Endothelial cell of hepatic sinusoid (primary cell): ENCODE data around the gene TRA2B.

Experiments used
- in situ Hi-C: cut with HindIII; loops from 2 replicates; pipeline ENCODE4 v1.10.0; 2017; ENCODE audit warnings: low sequenced_read_pairs

Gene TRA2B

GRCh38 chr3:185937689-185938374 lies at the start of gene TRA2B:
TSS of gene TRA2B (minus strand) at chr3:185938014. CDS start at chr3:185937860, 154 bp downstream.
- in situ Hi-C loops = no loop called here

- in situ Hi-C loops = loop anchor here (25.0 kb wide), 1 partner anchor 301 kb away; no protein-coding TSS in a partner anchor
Observed at GRCh38 chr3:185986198-185986777, 48.5 kb upstream of the TRA2B start.

- in situ Hi-C loops = loop anchor here (25.0 kb wide), 1 partner anchor 303 kb away; no protein-coding TSS in a partner anchor
Observed at GRCh38 chr3:185984203-185984602, 46.4 kb upstream of the TRA2B start.

DNA sequence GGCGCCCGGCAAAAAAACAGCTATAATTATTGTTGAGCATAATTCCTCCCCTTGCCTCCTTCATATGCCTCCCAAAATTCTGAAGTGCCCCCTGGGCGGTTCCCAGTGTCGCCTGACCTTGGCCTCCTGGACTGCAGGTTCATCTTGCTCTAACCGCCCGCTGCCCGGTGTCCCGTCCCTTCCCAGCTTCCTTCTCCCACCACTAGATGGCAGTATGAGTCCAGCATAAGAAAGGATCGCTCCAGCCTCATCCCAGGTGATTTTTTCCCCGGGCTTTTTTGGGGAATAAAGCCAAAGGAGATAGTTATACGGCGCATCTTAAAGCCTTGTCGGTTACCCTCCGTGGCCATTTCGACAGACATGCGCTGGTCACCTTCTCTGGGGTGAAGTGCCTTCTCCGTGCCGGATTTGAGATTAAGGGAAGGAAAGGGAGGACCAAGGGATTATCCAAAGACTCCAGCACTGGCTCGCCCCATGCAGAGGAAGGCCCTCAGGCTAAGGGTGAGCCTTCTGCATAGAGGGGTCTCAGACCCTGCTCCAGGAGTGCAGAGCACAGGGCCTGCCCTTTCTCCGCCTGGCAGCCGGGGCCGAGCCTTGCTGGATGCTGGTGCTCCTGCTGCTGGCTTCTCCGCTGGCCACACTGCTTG lies 45.8 kb upstream of the TRA2B start:
- in situ Hi-C loops = loop anchor here (25.0 kb wide), 1 partner anchor 304 kb away; no protein-coding TSS in a partner anchor

GRCh38 chr3:185982632-185983031 lies 44.8 kb upstream of the TRA2B start:
- in situ Hi-C loops = loop anchor here (25.0 kb wide), 1 partner anchor 305 kb away; no protein-coding TSS in a partner anchor

DNA sequence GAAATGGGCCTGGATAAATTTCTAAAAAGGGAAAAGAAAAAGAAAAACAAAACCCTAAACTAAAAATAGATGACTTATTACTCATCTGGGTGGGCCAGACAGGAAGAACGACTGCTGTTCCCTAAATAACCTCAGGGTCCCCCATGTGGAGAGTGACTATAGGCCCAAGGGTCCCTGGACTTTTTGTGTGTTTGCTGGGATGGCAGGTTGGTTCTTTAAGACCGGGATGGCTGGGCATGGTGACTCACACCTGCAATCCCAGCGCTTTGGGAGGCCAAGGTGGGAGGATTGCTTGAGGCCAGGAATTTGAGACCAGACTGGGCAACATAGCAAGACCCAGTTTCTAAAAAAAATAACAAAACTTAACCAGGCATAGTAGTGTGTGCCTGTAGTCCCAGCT lies 43.8 kb upstream of the TRA2B start:
- in situ Hi-C loops = loop anchor here (25.0 kb wide), 1 partner anchor 306 kb away; no protein-coding TSS in a partner anchor

DNA sequence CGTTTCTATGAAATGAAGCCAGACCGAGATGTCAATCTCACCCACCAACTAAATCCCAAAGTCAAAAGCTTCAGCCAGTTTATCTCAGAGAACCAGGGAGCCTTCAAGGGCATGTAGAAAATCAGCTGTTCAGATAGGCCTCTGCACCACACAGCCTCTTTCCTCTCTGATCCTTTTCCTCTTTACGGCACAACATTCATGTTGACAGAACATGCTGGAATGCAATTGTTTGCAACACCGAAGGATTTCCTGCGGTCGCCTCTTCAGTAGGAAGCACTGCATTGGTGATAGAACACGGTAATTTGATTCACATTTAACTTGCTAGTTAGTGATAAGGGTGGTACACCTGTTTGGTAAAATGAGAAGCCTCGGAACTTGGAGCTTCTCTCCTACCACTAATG lies 41.9 kb upstream of the TRA2B start:
- in situ Hi-C loops = loop anchor here (10.0 to 25.0 kb wide), 2 partner anchors 65 to 308 kb away; no protein-coding TSS in a partner anchor

- in situ Hi-C loops = loop anchor here (10.0 to 25.0 kb wide), 2 partner anchors 66 to 309 kb away; no protein-coding TSS in a partner anchor
Observed at GRCh38 chr3:185978516-185978915, 40.7 kb upstream of the TRA2B start.

DNA sequence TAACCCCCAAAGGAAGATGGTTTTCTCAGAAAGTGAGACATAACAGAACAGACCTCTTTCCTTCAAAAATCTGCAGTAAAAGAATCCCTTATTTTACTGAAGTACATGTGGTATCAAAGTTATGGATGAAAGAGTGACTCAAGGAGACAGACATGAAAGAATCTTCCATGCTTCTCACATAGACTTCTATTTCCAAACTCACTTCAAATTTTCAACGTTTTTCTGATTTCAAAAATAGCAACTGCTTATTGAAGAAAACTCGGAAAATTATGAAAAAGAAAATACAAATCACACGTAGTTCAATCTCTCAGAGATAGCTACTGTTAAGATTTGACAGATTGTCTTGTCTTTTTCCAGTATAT lies 39.8 kb upstream of the TRA2B start:
- in situ Hi-C loops = loop anchor here (10.0 to 25.0 kb wide), 2 partner anchors 67 to 310 kb away; no protein-coding TSS in a partner anchor

- in situ Hi-C loops = loop anchor here (10.0 to 25.0 kb wide), 2 partner anchors 68 to 310 kb away; no protein-coding TSS in a partner anchor
Observed at GRCh38 chr3:185976977-185977678, 39.3 kb upstream of the TRA2B start.

DNA sequence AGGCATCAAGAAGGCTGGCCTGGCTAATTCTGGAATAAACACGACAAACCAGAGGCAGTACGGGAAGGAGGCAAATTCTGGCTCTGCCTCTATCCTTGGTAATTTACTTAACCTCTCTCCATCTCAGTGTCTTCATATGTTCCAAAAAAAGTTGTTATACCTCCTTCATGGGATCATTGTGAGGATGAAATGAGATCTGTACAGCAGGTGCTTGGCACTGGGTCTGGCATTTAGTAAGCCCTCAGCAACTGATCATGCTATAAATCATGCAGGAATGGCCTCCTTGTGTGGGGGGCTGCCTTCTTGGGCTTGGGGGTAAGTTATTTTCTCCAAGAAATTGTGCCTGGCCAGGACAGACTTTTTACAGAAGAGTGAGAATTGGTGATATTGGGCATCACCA lies 38.3 kb upstream of the TRA2B start:
- in situ Hi-C loops = loop anchor here (10.0 to 25.0 kb wide), 2 partner anchors 69 to 311 kb away; no protein-coding TSS in a partner anchor

GRCh38 chr3:185971579-185971978 lies 33.8 kb upstream of the TRA2B start:
- in situ Hi-C loops = loop anchor here (10.0 kb wide), 1 partner anchor 73 kb away; no protein-coding TSS in a partner anchor

- in situ Hi-C loops = no loop called here
Observed at GRCh38 chr3:185968168-185968567, 30.4 kb upstream of the TRA2B start.

GRCh38 chr3:185966655-185967054 lies 28.8 kb upstream of the TRA2B start:
- in situ Hi-C loops = no loop called here

GRCh38 chr3:185965496-185965895 lies 27.7 kb upstream of the TRA2B start:
- in situ Hi-C loops = no loop called here

DNA sequence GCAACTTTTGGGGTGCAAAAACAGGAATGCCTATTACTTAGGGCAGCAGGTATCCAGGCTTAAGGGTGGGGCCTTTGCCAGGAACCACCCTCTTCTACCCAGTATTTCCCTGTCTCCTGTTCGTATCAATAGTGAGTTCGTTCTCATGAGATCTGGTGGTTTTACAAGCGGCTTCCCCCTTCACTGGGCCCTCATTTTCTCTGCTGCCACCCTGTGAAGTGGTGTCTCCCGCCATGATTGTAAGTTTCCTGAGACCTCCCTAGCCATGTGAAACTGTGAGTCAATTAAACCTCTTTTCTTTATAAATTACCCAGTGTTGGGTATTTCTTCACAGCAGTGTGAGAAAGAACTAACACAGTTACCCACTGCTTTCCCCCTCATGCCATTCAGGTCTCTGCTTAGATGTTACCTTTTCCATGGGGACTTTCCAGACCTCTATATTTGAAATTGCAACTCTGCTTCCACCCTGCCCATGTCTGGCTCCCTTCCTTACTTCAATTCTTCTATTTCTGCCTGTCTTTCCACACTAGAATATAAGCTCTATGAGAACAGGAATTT lies 23.9 kb upstream of the TRA2B start:
- in situ Hi-C loops = no loop called here

DNA sequence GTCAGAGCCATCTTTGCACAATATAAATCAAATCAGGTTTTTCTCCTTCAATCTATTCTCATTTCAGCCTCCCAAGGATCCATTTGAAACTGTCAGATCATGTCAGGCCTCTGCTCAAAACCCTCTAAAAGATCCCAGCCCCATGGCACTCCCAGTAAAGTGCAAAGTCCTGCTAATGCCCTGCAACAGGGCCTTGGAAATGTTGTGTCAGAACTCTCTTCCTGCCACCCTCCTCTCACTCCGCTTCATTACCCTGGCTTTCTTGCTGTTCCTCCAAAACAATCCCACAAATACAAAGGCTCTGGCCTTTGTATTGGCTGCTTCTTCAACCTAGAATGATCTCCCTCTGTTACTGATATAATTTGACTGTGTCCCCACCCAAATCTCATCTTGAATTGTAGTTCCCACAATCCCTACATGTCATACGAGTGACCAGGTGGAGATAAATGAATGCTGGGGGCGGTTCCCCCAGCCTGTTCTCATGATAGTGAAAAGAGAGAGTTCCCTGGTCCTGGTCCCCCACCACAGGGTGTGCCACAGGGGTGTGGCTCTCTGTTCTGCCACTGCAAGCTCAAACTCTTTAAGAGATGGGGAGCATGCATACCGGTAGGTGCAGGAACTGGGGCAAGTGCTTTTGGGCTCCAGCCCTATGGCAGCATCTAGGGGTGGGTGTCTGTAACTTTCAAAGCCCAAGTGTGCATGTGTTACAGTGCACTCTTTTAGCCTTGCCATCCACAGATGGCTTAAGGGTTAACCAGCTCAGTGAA lies 22.9 kb upstream of the TRA2B start:
- in situ Hi-C loops = no loop called here

DNA sequence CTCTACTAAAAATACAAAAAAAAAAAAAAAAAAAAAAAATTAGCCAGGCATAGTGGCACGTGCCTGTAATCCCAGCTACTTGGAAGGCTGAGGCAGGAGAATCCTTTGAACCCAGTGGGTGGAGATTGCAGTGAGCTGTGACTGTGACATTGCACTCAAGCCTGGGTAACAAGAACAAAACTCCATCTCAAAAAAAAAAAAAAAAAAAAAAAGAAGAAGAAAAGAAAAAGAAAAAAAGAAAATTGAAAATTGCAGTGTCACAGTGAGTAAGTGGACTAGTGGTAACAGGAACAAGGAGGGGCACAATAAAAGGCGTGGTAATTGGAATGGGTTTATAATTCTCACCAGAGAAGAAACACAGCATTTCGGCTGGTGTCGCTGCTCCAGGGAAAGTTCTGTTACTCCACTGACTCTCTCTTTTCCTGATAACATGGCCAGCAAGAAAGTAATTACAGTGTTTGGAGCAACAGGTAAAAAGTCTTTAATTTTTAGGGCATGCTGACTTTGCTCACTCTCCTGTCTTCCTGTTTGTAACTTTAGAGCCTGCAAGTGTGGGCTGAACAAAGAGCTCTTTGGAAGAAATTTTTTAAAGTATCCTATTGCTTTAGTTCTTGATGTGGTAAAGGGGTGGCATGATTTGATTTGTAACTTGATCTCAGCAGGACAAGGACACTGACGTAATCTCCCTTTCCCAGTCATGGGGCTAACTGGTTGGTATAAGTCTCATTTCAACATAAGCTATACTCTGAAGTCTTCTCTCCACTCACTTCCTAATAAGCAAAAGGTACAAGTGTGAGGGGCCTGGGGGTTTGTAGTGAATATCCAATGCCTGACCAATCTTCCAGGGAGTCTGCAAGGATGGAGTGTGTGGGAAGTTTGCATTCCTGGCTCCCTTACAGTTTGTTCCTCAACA lies 22.1 kb upstream of the TRA2B start:
- in situ Hi-C loops = no loop called here

- in situ Hi-C loops = no loop called here
Observed at GRCh38 chr3:185958626-185959025, 20.8 kb upstream of the TRA2B start.
